Immature natural killer cell (primary cell): ENCODE data around the gene ZNF740. TPM values are rescaled to one million over a fixed set of nuclear protein-coding genes. Genes with fewer than 3 reads are reported as not detected.
"Not testable (repeated sequence)": the region's sequence is repeated elsewhere in the genome, so short reads cannot be mapped to it uniquely, and the experiment has no call there.

Source experiments
- DNase-seq, 3 donors: peaks; one replicate each; pipeline ENCODE4 v3.0.0; 2022; ENCODE audit warnings: mixed read lengths in 1 of 3
- H3K27ac Mint-ChIP-seq, 6 donors: one replicate each; pipeline ENCODE4 v1.8.0; 2020; ENCODE audit warnings: mixed read lengths in 6 of 6, mild to moderate bottlenecking in 5 of 6, inconsistent platforms in 4 of 6, moderate library complexity in 3 of 6
- H3K27me3 Mint-ChIP-seq, 3 donors: one replicate each; pipeline ENCODE4 v1.8.0; 2020 to 2021; ENCODE audit warnings: low read depth in 3 of 3, mild to moderate bottlenecking in 3 of 3, mixed read lengths in 3 of 3, moderate library complexity in 3 of 3, inconsistent platforms in 1 of 3
- H3K36me3 Mint-ChIP-seq, 3 donors: one replicate each; pipeline ENCODE4 v1.8.0; 2020; ENCODE audit warnings: mixed read lengths in 3 of 3, inconsistent platforms in 2 of 3, mild to moderate bottlenecking in 2 of 3
- H3K4me1 Mint-ChIP-seq, 2 donors: one replicate each; pipeline ENCODE4 v1.8.0; 2020; ENCODE audit warnings: inconsistent platforms in 2 of 2, mild to moderate bottlenecking in 2 of 2, mixed read lengths in 2 of 2, moderate library complexity in 1 of 2
- H3K4me3 Mint-ChIP-seq, 5 donors: one replicate each; pipeline ENCODE4 v1.8.0; 2020; ENCODE audit warnings: mild to moderate bottlenecking in 5 of 5, mixed read lengths in 5 of 5, inconsistent platforms in 3 of 5, moderate library complexity in 3 of 5
- H3K9me3 Mint-ChIP-seq, 6 donors: one replicate each; pipeline ENCODE4 v1.8.0; 2020; ENCODE audit warnings: mild to moderate bottlenecking in 6 of 6, mixed read lengths in 6 of 6, inconsistent platforms in 4 of 6, moderate library complexity in 3 of 6
- polyA plus RNA-seq, 3 donors: library from polyadenylated mRNA; unstranded; fragments of 300-500 nt; fragmentation: Illumina TruSeq; gene quantifications; one replicate each; pipeline ENCODE4 v1.2.3, GENCODE V29; 2021

ZNF740 gene
- polyA plus RNA-seq, 3 donors from 2014 or later = 2.0 to 5.1 (median 2.6) TPM

GRCh38 chr12:53161119-53161911, 19.2 kb upstream of the ZNF740 start:
- no peaks in the 10 kb centered on the region for H3K9me3 Mint-ChIP-seq
- peaks cover 3 to 17% (median 5%) of the 10 kb centered on the region in 3 donors for H3K36me3 Mint-ChIP-seq
- peaks cover 6 to 8% of the 10 kb centered on the region in 2 donors for H3K4me1 Mint-ChIP-seq
- DNase-seq = no peak
- no peak overlapping the region for H3K27ac Mint-ChIP-seq
- H3K27me3 Mint-ChIP-seq = peaks cover 0 to 2% (median 0%) of the 10 kb centered on the region in 3 donors
- H3K4me3 Mint-ChIP-seq = no peak overlapping the region

DNA sequence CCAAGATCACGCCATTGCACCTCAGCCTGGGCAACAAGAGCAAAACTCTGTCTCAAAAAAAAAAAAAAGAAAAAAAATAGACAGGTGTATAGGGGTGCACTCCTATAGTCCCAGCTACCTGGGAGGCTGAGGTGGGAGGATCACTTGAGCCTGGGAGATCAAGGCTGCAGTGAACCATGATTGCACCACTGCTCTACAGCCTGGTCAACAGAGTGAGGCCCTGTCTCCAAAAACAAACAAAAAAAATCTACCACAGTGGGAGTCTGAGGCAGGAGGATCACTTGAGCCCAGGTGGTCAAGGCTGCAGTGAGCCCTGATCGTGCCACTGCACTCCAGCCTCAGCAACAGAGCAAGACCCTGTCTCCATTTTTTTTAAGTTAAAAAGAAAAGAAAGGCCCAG, 17.5 kb upstream of the ZNF740 start:
- peaks cover 4 to 18% (median 5%) of the 10 kb centered on the region in 3 donors for H3K36me3 Mint-ChIP-seq
- not testable (repeated sequence) for H3K9me3 Mint-ChIP-seq, H3K27me3 Mint-ChIP-seq, H3K4me1 Mint-ChIP-seq, DNase-seq, H3K27ac Mint-ChIP-seq, H3K4me3 Mint-ChIP-seq

GRCh38 chr12:53166837-53167236, 13.7 kb upstream of the ZNF740 start:
- H3K4me1 Mint-ChIP-seq = no peaks in the 10 kb centered on the region
- H3K9me3 Mint-ChIP-seq = no peaks in the 10 kb centered on the region
- H3K27ac Mint-ChIP-seq = no peak overlapping the region
- peaks cover 8 to 15% (median 14%) of the 10 kb centered on the region in 3 donors for H3K36me3 Mint-ChIP-seq
- no peak overlapping the region for H3K4me3 Mint-ChIP-seq
- peaks cover 0 to 3% (median under 1%) of the 10 kb centered on the region in 3 donors for H3K27me3 Mint-ChIP-seq
- DNase-seq = no peak

GRCh38 chr12:53169644-53170043, 10.9 kb upstream of the ZNF740 start:
- Mint-ChIP-seq H3K4me1 (no peaks in the 10 kb centered on the region), H3K27me3 (peaks cover 0 to 3% (median 2%) of the 10 kb centered on the region in 3 donors), H3K36me3 (peaks cover 8 to 11% (median 10%) of the 10 kb centered on the region in 3 donors), H3K27ac (no peak overlapping the region), H3K4me3 (no peak overlapping the region), H3K9me3 (no peaks in the 10 kb centered on the region)
- no peak for DNase-seq

- Mint-ChIP-seq H3K4me1 (no peaks in the 10 kb centered on the region), H3K36me3 (peaks cover 8 to 11% (median 10%) of the 10 kb centered on the region in 3 donors), H3K27me3 (peaks cover 0 to 3% (median 2%) of the 10 kb centered on the region in 3 donors), H3K27ac (no peak overlapping the region), H3K9me3 (no peaks in the 10 kb centered on the region), H3K4me3 (no peak overlapping the region)
- DNase-seq = no peak
These were observed 10.3 kb upstream of the ZNF740 start for GRCh38 chr12:53170215-53170614.

- no peak overlapping the region for H3K4me3 Mint-ChIP-seq
- no peaks in the 10 kb centered on the region for H3K9me3 Mint-ChIP-seq
- no peak overlapping the region for H3K27ac Mint-ChIP-seq
- no peaks in the 10 kb centered on the region for H3K4me1 Mint-ChIP-seq
- H3K27me3 Mint-ChIP-seq = peaks cover under 1 to 3% (median 2%) of the 10 kb centered on the region in 3 donors
- DNase-seq = no peak
- peaks cover 7 to 11% (median 10%) of the 10 kb centered on the region in 3 donors for H3K36me3 Mint-ChIP-seq
These were observed 9.4 kb upstream of the ZNF740 start for GRCh38 chr12:53170876-53171724.

DNA sequence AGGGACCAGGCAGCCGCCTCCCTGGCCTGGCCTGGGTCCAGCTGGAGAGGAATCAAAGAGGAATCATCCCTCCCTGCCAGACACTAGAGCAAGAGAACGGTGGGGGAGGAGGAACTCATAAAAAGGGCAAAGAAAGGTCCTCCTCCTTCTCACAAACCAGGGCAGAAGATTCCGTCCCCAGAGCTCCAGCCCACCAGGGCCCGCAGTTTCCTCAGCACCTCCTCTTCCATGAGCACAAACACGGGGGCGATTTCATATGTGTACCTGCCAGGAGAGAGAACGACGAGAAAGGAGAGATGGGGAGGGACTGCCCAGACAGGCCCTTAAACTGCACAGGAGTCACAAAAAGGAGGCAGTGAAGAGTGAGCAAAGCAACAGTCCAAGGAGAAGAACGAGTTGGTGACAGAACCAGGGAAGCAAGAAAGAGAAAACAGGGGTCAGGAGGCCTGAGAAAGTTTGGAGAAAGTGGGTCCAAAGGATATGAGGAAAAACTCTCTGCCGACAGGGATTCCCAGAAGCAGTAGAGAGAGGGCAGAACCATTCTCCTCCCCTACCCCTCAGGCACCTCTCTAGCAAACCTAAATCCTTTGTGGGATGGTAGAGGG, 8.7 kb upstream of the ZNF740 start:
- Mint-ChIP-seq H3K9me3 (no peaks in the 10 kb centered on the region), H3K36me3 (peaks cover 4 to 11% (median 6%) of the 10 kb centered on the region in 3 donors), H3K4me1 (no peaks in the 10 kb centered on the region), H3K4me3 (no peak overlapping the region), H3K27me3 (peaks cover 1 to 3% (median 2%) of the 10 kb centered on the region in 3 donors), H3K27ac (no peak overlapping the region)
- DNase-seq = no peak

DNA sequence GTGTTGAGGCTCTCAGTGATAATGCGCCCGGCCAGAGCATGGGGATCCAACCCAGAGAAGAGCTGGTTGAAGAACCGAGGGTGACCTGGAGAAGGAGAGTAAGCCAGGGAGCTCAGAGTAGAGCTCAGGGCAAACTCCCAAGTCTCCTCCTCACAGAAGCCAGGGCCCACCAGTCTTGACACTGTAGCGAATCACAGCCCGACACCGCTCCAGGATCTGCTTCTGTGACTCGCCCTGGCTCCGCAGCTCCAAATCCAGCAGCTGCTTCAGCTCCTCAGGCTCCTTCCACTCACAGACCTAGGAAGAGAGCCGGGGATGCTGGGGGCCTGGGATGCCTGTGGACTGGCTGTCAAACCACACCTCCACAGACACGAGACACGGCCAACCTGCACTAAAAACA, 8.2 kb upstream of the ZNF740 start:
- no peak for DNase-seq
- Mint-ChIP-seq H3K27me3 (peaks cover 2 to 3% (median 3%) of the 10 kb centered on the region in 3 donors), H3K4me1 (no peaks in the 10 kb centered on the region), H3K27ac (no peak overlapping the region), H3K9me3 (no peaks in the 10 kb centered on the region), H3K36me3 (peaks cover 4 to 11% (median 6%) of the 10 kb centered on the region in 3 donors), H3K4me3 (no peak overlapping the region)

- H3K4me1 Mint-ChIP-seq = no peaks in the 10 kb centered on the region
- no peak overlapping the region for H3K4me3 Mint-ChIP-seq
- peak overlapping the region in 1 of 6 donors; percentile 55 for H3K27ac Mint-ChIP-seq
- DNase-seq = no peak
- H3K27me3 Mint-ChIP-seq = peaks cover 2 to 3% (median 3%) of the 10 kb centered on the region in 3 donors
- peaks cover 4 to 11% (median 6%) of the 10 kb centered on the region in 3 donors for H3K36me3 Mint-ChIP-seq
- H3K9me3 Mint-ChIP-seq = no peaks in the 10 kb centered on the region
These were observed 7.3 kb upstream of the ZNF740 start for GRCh38 chr12:53173085-53173715.

- H3K36me3 Mint-ChIP-seq = peaks cover 3 to 11% (median 6%) of the 10 kb centered on the region in 3 donors
- DNase-seq = no peak
- peaks cover 11 to 12% of the 10 kb centered on the region in 2 donors for H3K4me1 Mint-ChIP-seq
- no peaks in the 10 kb centered on the region for H3K9me3 Mint-ChIP-seq
- H3K4me3 Mint-ChIP-seq = no peak overlapping the region
- peaks cover 2 to 4% (median 3%) of the 10 kb centered on the region in 3 donors for H3K27me3 Mint-ChIP-seq
- no peak overlapping the region for H3K27ac Mint-ChIP-seq
These were observed 5.5 kb upstream of the ZNF740 start for GRCh38 chr12:53174881-53175491.

DNA sequence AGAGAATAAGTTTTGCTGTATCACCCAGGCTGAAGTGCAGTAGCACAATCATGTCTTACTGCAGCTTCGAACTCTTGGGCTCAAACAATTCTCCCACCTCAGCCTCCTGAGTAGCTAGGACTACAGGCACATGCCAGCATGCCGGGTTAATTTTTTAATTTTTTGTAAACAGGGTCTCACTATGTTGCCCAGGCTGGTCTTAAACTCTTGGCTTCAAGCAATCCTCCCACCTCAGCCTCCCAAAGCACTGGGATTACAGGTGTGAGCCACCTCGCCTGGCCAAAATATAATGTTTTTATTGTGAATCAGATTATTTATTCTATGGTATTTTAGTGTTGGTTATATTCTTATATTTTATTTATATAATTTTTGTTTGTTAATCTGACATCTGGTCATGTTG, 3.8 kb upstream of the ZNF740 start:
- Mint-ChIP-seq H3K27me3 (peaks cover 6 to 18% (median 9%) of the 10 kb centered on the region in 3 donors), H3K9me3 (no peaks in the 10 kb centered on the region), H3K27ac (no peak overlapping the region), H3K4me1 (peaks cover 21 to 23% of the 10 kb centered on the region in 2 donors), H3K4me3 (no peak overlapping the region), H3K36me3 (peaks cover 0 to 3% (median 3%) of the 10 kb centered on the region in 3 donors)
- no peak for DNase-seq

DNA sequence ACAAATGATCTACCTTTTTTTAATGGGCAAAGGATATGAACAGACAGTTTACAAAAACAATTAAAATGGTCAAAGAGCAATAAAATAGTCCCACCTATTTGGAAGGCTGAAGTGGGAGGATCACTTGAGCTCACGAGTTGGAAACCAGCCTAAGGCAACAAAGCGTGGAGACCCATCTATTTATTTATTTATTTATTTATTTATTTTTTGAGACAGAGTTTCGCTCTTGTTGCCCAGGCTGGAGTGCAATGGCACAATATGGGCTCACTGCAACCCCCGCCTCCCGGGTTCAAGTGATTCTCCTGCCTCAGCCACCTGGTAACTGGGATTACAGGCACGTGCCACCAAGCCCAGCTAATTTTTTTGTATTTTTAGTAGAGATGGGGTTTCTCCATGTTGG, 3.1 kb upstream of the ZNF740 start:
- peaks cover 6 to 18% (median 7%) of the 10 kb centered on the region in 3 donors for H3K27me3 Mint-ChIP-seq
- H3K27ac Mint-ChIP-seq, H3K36me3 Mint-ChIP-seq, DNase-seq, H3K9me3 Mint-ChIP-seq, H3K4me3 Mint-ChIP-seq: not testable (repeated sequence)
- peaks cover 28 to 30% of the 10 kb centered on the region in 2 donors for H3K4me1 Mint-ChIP-seq

DNA sequence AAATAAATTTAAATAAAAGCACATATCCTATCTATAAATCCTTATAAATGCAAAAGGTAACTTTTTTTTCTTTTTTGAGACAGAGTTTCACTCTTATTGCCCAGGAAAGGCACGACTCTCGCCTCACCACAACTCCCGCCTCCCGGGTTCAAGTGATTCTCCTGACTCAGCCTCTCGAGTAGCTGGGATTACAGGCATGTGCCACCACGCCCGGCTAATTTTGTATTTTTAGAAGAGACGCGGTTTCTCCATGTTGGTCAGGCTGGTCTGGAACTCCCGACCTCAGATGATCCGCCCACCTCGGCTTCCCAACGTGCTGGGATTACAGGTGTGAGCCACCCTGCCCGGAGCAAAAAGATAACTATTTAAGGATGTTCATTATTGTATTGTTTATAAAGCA, 1.7 kb upstream of the ZNF740 start:
- H3K27ac Mint-ChIP-seq = peak overlapping the region in 3 of 6 donors; percentile 90 to 97 (median 96)
- peaks cover 5 to 15% (median 8%) of the 10 kb centered on the region in 3 donors for H3K36me3 Mint-ChIP-seq
- DNase-seq, H3K9me3 Mint-ChIP-seq: not testable (repeated sequence)
- peaks cover 40 to 43% of the 10 kb centered on the region in 2 donors for H3K4me1 Mint-ChIP-seq
- peaks cover 6 to 18% (median 7%) of the 10 kb centered on the region in 3 donors for H3K27me3 Mint-ChIP-seq
- H3K4me3 Mint-ChIP-seq = peak overlapping the region in 4 of 5 donors; percentile 33 to 91 (median 90)
